Endothelial cell (in vitro differentiated cells): Measurements from ENCODE around the gene OMA1. TPM values are rescaled to one million over a fixed set of nuclear protein-coding genes. Genes with fewer than 3 reads are reported as not detected.
"Not testable (repeated sequence)": the region's sequence is repeated elsewhere in the genome, so short reads cannot be mapped to it uniquely, and the experiment has no call there.

Source experiments
- DNase-seq: peaks from one replicate; pipeline ENCODE4 v3.0.0; 2021; ENCODE audit warnings: low spot score
- H3K27ac Mint-ChIP-seq: one replicate; pipeline ENCODE4 v1.8.0; 2021; ENCODE audit warnings: mixed read lengths, inconsistent platforms; ENCODE audit not compliant: unreplicated experiment
- H3K27me3 Mint-ChIP-seq: one replicate; pipeline ENCODE4 v1.8.0; 2021; ENCODE audit warnings: mild to moderate bottlenecking, moderate library complexity, mixed read lengths, inconsistent platforms; ENCODE audit not compliant: unreplicated experiment
- H3K36me3 Mint-ChIP-seq: one replicate; pipeline ENCODE4 v1.8.0; 2021; ENCODE audit warnings: mild to moderate bottlenecking, low read depth, mixed read lengths, inconsistent platforms; ENCODE audit not compliant: unreplicated experiment
- H3K4me1 Mint-ChIP-seq: one replicate; pipeline ENCODE4 v1.8.0; 2021; ENCODE audit warnings: mild to moderate bottlenecking, mixed read lengths, inconsistent platforms; ENCODE audit not compliant: unreplicated experiment
- H3K4me3 Mint-ChIP-seq: one replicate; pipeline ENCODE4 v1.8.0; 2021; ENCODE audit warnings: mild to moderate bottlenecking, mixed read lengths, inconsistent platforms; ENCODE audit not compliant: unreplicated experiment
- H3K9me3 Mint-ChIP-seq: one replicate; pipeline ENCODE4 v1.8.0; 2021; ENCODE audit warnings: mixed read lengths, inconsistent platforms; ENCODE audit not compliant: unreplicated experiment
- total RNA-seq: library from RNA; stranded (reverse); fragmentation: NEBNext Ultra II Directional; extraction: Animal tissue kit (Norgen Biotek cat#: 25700); gene quantifications from one replicate; pipeline ENCODE4 v1.2.1, GENCODE V29; 2021; ENCODE audit not compliant: unreplicated experiment
- TF ChIP-seq, protein P1 (sequence below): fragments of 200-600 bp; sonication (generic); IDR thresholded peaks from one replicate; pipeline ENCODE4 v1.5.0; 2021; ENCODE audit warnings: antibody characterized with exemption; ENCODE audit not compliant: unreplicated experiment

Gene OMA1
- total RNA-seq, 1 donor from 2014 or later = 7.6 TPM

DNA sequence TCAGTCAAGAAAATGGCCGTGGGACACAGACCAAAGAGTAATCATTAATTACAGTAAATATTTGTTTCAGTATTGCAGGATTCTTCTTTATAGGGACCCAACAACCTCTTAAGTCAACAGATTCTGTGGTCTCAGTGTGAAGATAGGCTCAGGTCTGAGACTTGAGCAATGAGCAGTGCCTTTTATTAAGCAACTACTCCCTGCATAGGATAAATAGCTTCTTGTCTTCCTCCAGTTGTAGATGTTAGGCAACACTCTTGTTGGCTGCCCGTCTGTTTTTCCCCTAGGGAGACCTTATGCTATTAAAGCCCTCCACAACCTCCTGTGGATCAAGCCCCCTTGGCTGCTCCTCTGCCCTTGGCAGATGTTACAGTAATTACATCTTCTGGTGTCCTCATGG, 1.8 kb upstream of the OMA1 start:
- TF ChIP-seq, protein P1, sequence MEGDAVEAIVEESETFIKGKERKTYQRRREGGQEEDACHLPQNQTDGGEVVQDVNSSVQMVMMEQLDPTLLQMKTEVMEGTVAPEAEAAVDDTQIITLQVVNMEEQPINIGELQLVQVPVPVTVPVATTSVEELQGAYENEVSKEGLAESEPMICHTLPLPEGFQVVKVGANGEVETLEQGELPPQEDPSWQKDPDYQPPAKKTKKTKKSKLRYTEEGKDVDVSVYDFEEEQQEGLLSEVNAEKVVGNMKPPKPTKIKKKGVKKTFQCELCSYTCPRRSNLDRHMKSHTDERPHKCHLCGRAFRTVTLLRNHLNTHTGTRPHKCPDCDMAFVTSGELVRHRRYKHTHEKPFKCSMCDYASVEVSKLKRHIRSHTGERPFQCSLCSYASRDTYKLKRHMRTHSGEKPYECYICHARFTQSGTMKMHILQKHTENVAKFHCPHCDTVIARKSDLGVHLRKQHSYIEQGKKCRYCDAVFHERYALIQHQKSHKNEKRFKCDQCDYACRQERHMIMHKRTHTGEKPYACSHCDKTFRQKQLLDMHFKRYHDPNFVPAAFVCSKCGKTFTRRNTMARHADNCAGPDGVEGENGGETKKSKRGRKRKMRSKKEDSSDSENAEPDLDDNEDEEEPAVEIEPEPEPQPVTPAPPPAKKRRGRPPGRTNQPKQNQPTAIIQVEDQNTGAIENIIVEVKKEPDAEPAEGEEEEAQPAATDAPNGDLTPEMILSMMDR = no peak
- Mint-ChIP-seq H3K36me3 (no peaks in the 10 kb centered on the region), H3K27ac (no peak overlapping the region), H3K9me3 (no peaks in the 10 kb centered on the region), H3K4me1 (peaks cover 12% of the 10 kb centered on the region), H3K4me3 (no peak overlapping the region), H3K27me3 (peaks cover 2% of the 10 kb centered on the region)
- no peak for DNase-seq

GRCh38 chr1:58545591-58546519, 671 bp downstream of the OMA1 start:
- H3K9me3 Mint-ChIP-seq = no peaks in the 10 kb centered on the region
- TF ChIP-seq, protein P1 = no peak
- peak; percentile 67 for DNase-seq
- peaks cover 12% of the 10 kb centered on the region for H3K4me1 Mint-ChIP-seq
- no peaks in the 10 kb centered on the region for H3K36me3 Mint-ChIP-seq
- peak overlapping the region; percentile 92 for H3K4me3 Mint-ChIP-seq
- H3K27me3 Mint-ChIP-seq = peaks cover 2% of the 10 kb centered on the region
- H3K27ac Mint-ChIP-seq = peak overlapping the region; percentile 88

DNA sequence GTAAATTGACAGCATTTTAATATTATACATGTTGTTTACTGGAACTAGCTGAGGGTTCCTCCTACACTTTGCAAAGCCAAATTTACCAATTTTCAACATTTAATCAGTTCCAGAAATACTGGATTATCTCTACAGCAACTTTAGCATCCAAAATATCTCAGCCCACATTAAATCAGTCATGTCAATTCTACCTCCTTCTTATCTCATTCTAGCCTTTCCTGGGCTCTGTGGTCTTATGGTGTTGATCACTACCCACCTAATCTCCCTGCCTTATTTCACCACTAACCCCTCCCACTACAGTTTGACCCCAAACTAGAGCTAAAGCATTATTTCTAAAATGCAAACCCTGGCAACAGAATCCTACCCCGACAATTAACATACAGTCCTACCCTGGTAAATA, 3.3 kb downstream of the OMA1 start:
- no peaks in the 10 kb centered on the region for H3K36me3 Mint-ChIP-seq
- H3K9me3 Mint-ChIP-seq = no peaks in the 10 kb centered on the region
- TF ChIP-seq, protein P1 = no peak

GRCh38 chr1:58539553-58539952, 7.0 kb downstream of the OMA1 start:
- TF ChIP-seq, protein P1 = no peak
- no peak overlapping the region for H3K27ac Mint-ChIP-seq
- no peaks in the 10 kb centered on the region for H3K9me3 Mint-ChIP-seq
- H3K27me3 Mint-ChIP-seq = no peaks in the 10 kb centered on the region
- H3K36me3 Mint-ChIP-seq = no peaks in the 10 kb centered on the region
- peaks cover 3% of the 10 kb centered on the region for H3K4me1 Mint-ChIP-seq
- H3K4me3 Mint-ChIP-seq = no peak overlapping the region
- DNase-seq = no peak

More for the DNA sequence above, 3.3 kb downstream of the OMA1 start:
- H3K27me3 Mint-ChIP-seq = no peaks in the 10 kb centered on the region
- DNase-seq = no peak
- no peak overlapping the region for H3K27ac Mint-ChIP-seq
- no peak overlapping the region for H3K4me3 Mint-ChIP-seq
- peaks cover 12% of the 10 kb centered on the region for H3K4me1 Mint-ChIP-seq

DNA sequence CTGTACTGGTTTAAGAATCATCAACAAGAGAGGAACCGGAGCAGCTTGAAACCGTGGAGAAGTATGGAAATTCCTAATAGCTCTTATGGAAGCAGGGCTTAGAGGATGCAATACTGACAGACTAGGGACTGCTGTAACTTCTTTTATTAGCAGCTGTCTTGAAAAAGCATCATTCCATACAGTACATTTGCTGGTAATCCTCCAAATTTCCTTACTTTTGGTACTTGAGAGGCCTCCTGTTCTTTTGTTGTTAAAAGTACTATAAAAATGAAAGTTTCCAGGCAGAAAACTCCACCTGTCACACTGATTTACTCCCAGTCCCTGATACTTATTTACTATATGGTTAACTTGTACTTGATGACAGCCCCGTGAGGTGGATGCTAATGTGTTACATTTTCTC, 7.7 kb downstream of the OMA1 start:
- H3K27ac Mint-ChIP-seq = no peak overlapping the region
- H3K4me1 Mint-ChIP-seq = peaks cover 3% of the 10 kb centered on the region
- TF ChIP-seq, protein P1 = no peak
- DNase-seq = no peak
- H3K9me3 Mint-ChIP-seq = no peaks in the 10 kb centered on the region
- no peaks in the 10 kb centered on the region for H3K27me3 Mint-ChIP-seq
- H3K36me3 Mint-ChIP-seq = no peaks in the 10 kb centered on the region
- H3K4me3 Mint-ChIP-seq = no peak overlapping the region

GRCh38 chr1:58531842-58532241, 14.7 kb downstream of the OMA1 start:
- not testable (repeated sequence) for H3K27ac Mint-ChIP-seq, H3K4me1 Mint-ChIP-seq, DNase-seq, H3K36me3 Mint-ChIP-seq, H3K9me3 Mint-ChIP-seq, H3K27me3 Mint-ChIP-seq, H3K4me3 Mint-ChIP-seq
